HG03442 (cell line): ENCODE data around the gene TSEN2.
"Not testable (repeated sequence)": the region's sequence is repeated elsewhere in the genome, so short reads cannot be mapped to it uniquely, and the experiment has no call there.

Experiments
- ATAC-seq: cut with Tn5 transposase; IDR thresholded peaks from one replicate; pipeline ENCODE4 v1.9.1; 2021; ENCODE audit warnings: mild to moderate bottlenecking, moderate library complexity; ENCODE audit not compliant: unreplicated experiment

Gene TSEN2

GRCh38 chr3:12484198-12484982 lies at the start of gene TSEN2:
Gene TSEN2 (plus strand): TSS chr3:12484480. CDS start chr3:12489801, 5,321 bp downstream.
- peak; percentile 91 for ATAC-seq

GRCh38 chr3:12436514-12437220 lies 47.6 kb upstream of the TSEN2 start:
- no peak for ATAC-seq

GRCh38 chr3:12437221-12437605 lies 47.1 kb upstream of the TSEN2 start:
- ATAC-seq = no peak

GRCh38 chr3:12437861-12438260 lies 46.4 kb upstream of the TSEN2 start:
- no peak for ATAC-seq

- no peak for ATAC-seq
These were observed 46.0 kb upstream of the TSEN2 start for GRCh38 chr3:12438318-12438717.

- no peak for ATAC-seq
These were observed 44.9 kb upstream of the TSEN2 start for GRCh38 chr3:12439161-12439940.

GRCh38 chr3:12440927-12441714 lies 43.2 kb upstream of the TSEN2 start:
- ATAC-seq = no peak

GRCh38 chr3:12442654-12443501 lies 41.4 kb upstream of the TSEN2 start:
- no peak for ATAC-seq

- no peak for ATAC-seq
These were observed 40.3 kb upstream of the TSEN2 start for GRCh38 chr3:12443781-12444522.

GRCh38 chr3:12444582-12445471 lies 39.5 kb upstream of the TSEN2 start:
- no peak for ATAC-seq

- ATAC-seq = no peak
These were observed 38.6 kb upstream of the TSEN2 start for GRCh38 chr3:12445523-12446240.

GRCh38 chr3:12446298-12446697 lies 38.0 kb upstream of the TSEN2 start:
- no peak for ATAC-seq

GRCh38 chr3:12447075-12447474 lies 37.2 kb upstream of the TSEN2 start:
- ATAC-seq = no peak

GRCh38 chr3:12448404-12449202 lies 35.7 kb upstream of the TSEN2 start:
- not testable (repeated sequence) for ATAC-seq

GRCh38 chr3:12449889-12450682 lies 34.2 kb upstream of the TSEN2 start:
- no peak for ATAC-seq

GRCh38 chr3:12451481-12451880 lies 32.8 kb upstream of the TSEN2 start:
- no peak for ATAC-seq
